Measurements from ENCODE around the gene SLC35F3. TPM values are rescaled to one million over a fixed set of nuclear protein-coding genes. Genes with fewer than 3 reads are reported as not detected.
"Not testable (repeated sequence)": the region's sequence is repeated elsewhere in the genome, so short reads cannot be mapped to it uniquely, and the experiment has no call there.

Gene SLC35F3
- total RNA-seq, 2 experiments from 2014 or later, result 34.4 to 35.7 TPM

- CTCF ChIA-PET, result interaction anchor here (0.9 to 1.4 kb wide), 3 partner anchors 17 to 35 kb away, joined by 3 to 5 read pairs (median 3); no protein-coding TSS in a partner anchor
- Mint-ChIP-seq H3K4me3 (no peak overlapping the region), H3K36me3 (ENCODE audit: low read depth) (no peaks in the 10 kb centered on the region), H3K4me1 (ENCODE audit: low read depth) (no peaks in the 10 kb centered on the region), H3K27ac (no peak overlapping the region), H3K9me3 (ENCODE audit: insufficient read depth) (no peaks in the 10 kb centered on the region), H3K27me3 (ENCODE audit: low read depth) (peaks cover 13% of the 10 kb centered on the region)
- POLR2A ChIA-PET, result no interaction called here
- ATAC-seq, result no peak
- no peak for DNase-seq
Measured at GRCh38 chr1:234345237-234345636, 440.8 kb downstream of the SLC35F3 start.

DNA sequence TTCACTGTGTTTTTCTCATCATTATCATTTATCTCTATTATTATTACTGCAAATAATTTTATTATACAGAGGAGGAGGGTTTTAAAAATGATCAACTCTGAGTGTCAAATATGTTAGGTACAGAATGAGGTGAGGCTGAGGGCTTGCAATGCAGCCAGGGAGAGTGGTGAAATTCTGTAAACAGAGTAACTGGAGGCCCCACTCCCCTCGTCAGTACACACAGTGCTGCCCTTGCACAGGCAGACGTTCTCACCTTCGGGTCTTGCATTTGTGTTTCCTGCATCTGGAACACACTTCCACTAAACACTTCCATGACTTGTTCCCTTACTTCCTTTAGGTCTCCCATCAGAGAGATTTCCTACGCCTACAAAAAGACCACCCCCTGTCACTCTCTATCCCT is 444.5 kb downstream of the SLC35F3 start:
- H3K4me1 Mint-ChIP-seq (ENCODE audit: low read depth), result no peaks in the 10 kb centered on the region
- no peak overlapping the region for H3K27ac Mint-ChIP-seq
- no peak for DNase-seq
- no peaks in the 10 kb centered on the region for H3K36me3 Mint-ChIP-seq (ENCODE audit: low read depth)
- H3K27me3 Mint-ChIP-seq (ENCODE audit: low read depth), result peaks cover 18% of the 10 kb centered on the region
- no peaks in the 10 kb centered on the region for H3K9me3 Mint-ChIP-seq (ENCODE audit: insufficient read depth)
- ATAC-seq, result no peak
- ChIA-PET POLR2A (no interaction called here), CTCF (interaction anchor here (1.5 kb wide), 1 partner anchor 234 kb away, joined by 4 read pairs; no protein-coding TSS in a partner anchor)
- no peak overlapping the region for H3K4me3 Mint-ChIP-seq

DNA sequence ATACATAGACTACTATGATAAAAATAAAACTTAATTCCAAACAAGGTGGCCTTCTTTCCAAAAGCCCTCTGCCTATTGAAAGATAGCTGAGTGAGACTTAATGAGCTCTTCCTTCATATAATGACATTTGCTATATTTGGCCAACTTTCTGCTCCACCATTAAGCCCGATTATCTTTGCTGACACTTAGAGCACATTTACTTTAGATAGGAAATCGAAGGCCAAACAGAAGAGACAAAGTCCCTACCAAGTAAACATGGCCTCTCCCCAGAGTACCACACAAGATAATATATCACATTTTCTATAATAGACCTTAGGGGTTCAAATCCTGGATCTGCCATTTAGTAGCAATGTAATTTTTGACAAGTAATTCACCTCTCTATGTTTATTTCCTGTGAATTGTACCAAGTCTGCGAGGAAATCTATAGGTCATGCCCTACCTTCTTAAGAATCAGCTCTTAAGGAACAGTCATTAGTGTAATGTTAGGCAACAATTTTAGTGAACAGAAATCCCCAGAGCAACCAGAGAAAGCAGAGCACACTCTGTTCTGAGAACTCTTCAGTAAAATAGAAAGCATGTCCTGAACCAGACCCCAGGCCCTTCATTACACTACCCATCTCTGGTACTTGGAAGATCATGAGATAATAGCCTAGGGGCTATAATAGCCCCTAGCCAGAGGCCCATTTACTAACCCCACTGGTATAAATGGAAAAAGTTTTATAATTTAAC is 451.5 kb downstream of the SLC35F3 start:
- Mint-ChIP-seq H3K9me3 (ENCODE audit: insufficient read depth) (no peaks in the 10 kb centered on the region), H3K27me3 (ENCODE audit: low read depth) (peaks cover 20% of the 10 kb centered on the region), H3K36me3 (ENCODE audit: low read depth) (peaks cover 10% of the 10 kb centered on the region), H3K27ac (no peak overlapping the region), H3K4me1 (ENCODE audit: low read depth) (peaks cover 12% of the 10 kb centered on the region), H3K4me3 (peak overlapping the region; percentile 79)
- POLR2A ChIA-PET, result interaction anchor here (3.7 kb wide), 1 partner anchor 17 kb away, joined by 24 read pairs; the partner anchor contains the start of gene COA6
- ATAC-seq (no peak), DNase-seq (no peak)
- CTCF ChIA-PET, result interaction anchor here (1.5 to 3.7 kb wide), 2 partner anchors 17 to 33 kb away, joined by 5 to 17 read pairs; partner anchors contain the start of gene COA6

GRCh38 chr1:234356615-234357269 is 452.3 kb downstream of the SLC35F3 start:
- POLR2A ChIA-PET, result interaction anchor here (3.7 kb wide), 1 partner anchor 16 kb away, joined by 24 read pairs; the partner anchor contains the start of gene COA6
- H3K9me3 Mint-ChIP-seq (ENCODE audit: insufficient read depth), result not testable (repeated sequence)
- Mint-ChIP-seq H3K27ac (peak overlapping the region; percentile 83), H3K4me3 (peak overlapping the region; percentile 79), H3K4me1 (ENCODE audit: low read depth) (peaks cover 14% of the 10 kb centered on the region), H3K27me3 (ENCODE audit: low read depth) (peaks cover 18% of the 10 kb centered on the region), H3K36me3 (ENCODE audit: low read depth) (peaks cover 10% of the 10 kb centered on the region)
- DNase-seq (peak; percentile 71), ATAC-seq (peak; percentile 78)
- CTCF ChIA-PET, result interaction anchor here (1.1 to 3.7 kb wide), 5 partner anchors 16 to 47 kb away, joined by 4 to 17 read pairs (median 5); partner anchors contain the start of gene COA6

- H3K27ac Mint-ChIP-seq, result no peak overlapping the region
- POLR2A ChIA-PET, result interaction anchor here (3.7 kb wide), 1 partner anchor 15 kb away, joined by 24 read pairs; the partner anchor contains the start of gene COA6
- H3K4me3 Mint-ChIP-seq, result peak overlapping the region; percentile 79
Measured at GRCh38 chr1:234357831-234358230, 453.4 kb downstream of the SLC35F3 start.

GRCh38 chr1:234361102-234361603 is 456.7 kb downstream of the SLC35F3 start:
- Mint-ChIP-seq H3K9me3 (ENCODE audit: insufficient read depth) (no peaks in the 10 kb centered on the region), H3K27me3 (ENCODE audit: low read depth) (peaks cover 3% of the 10 kb centered on the region), H3K36me3 (ENCODE audit: low read depth) (peaks cover 5% of the 10 kb centered on the region), H3K4me3 (no peak overlapping the region), H3K27ac (no peak overlapping the region), H3K4me1 (ENCODE audit: low read depth) (peaks cover 12% of the 10 kb centered on the region)
- POLR2A ChIA-PET, result interaction anchor here (1.0 kb wide), 1 partner anchor 12 kb away, joined by 3 read pairs; the partner anchor contains the start of gene COA6
- CTCF ChIA-PET, result interaction anchor here (0.7 to 1.4 kb wide), 2 partner anchors 10 to 478 kb away, joined by 3 read pairs; no protein-coding TSS in a partner anchor
- no peak for DNase-seq
- no peak for ATAC-seq

More at GRCh38 chr1:234357831-234358230, 453.4 kb downstream of the SLC35F3 start:
- no peak for DNase-seq
- Mint-ChIP-seq H3K27me3 (ENCODE audit: low read depth) (peaks cover 15% of the 10 kb centered on the region), H3K4me1 (ENCODE audit: low read depth) (peaks cover 14% of the 10 kb centered on the region), H3K36me3 (ENCODE audit: low read depth) (peaks cover 10% of the 10 kb centered on the region), H3K9me3 (ENCODE audit: insufficient read depth) (no peaks in the 10 kb centered on the region)
- CTCF ChIA-PET, result interaction anchor here (1.2 to 3.7 kb wide), 4 partner anchors 8 to 48 kb away, joined by 3 to 17 read pairs (median 4); partner anchors contain the start of gene COA6
- ATAC-seq, result no peak

DNA sequence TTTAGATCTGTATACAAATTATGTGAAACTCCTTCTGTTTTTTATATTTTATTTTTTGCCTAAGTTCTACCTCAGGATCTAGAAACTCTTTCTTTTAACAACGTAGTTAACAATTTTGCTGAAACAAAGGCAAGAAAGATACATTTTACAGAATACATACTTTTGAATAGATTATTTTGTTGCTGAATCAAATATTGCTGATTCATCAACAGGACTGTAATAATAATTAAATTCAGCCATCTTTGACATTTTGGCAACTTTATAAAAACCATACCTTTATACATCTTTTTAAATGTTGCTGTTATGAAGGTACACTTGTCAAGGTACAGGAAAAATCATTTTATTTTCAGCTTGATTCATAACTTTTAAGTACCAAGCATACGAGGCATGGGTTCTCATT is 458.1 kb downstream of the SLC35F3 start:
- peaks cover 3% of the 10 kb centered on the region for H3K27me3 Mint-ChIP-seq (ENCODE audit: low read depth)
- H3K4me1 Mint-ChIP-seq (ENCODE audit: low read depth), result peaks cover 10% of the 10 kb centered on the region
- no peaks in the 10 kb centered on the region for H3K9me3 Mint-ChIP-seq (ENCODE audit: insufficient read depth)
- POLR2A ChIA-PET, result interaction anchor here (2.3 kb wide), 1 partner anchor 11 kb away, joined by 12 read pairs; the partner anchor contains the start of gene COA6
- H3K4me3 Mint-ChIP-seq, result no peak overlapping the region
- H3K36me3 Mint-ChIP-seq (ENCODE audit: low read depth), result peaks cover 5% of the 10 kb centered on the region
- CTCF ChIA-PET, result interaction anchor here (0.7 kb wide), 1 partner anchor 910 kb away, joined by 3 read pairs; no protein-coding TSS in a partner anchor
- DNase-seq (no peak), ATAC-seq (no peak)
- no peak overlapping the region for H3K27ac Mint-ChIP-seq

DNA sequence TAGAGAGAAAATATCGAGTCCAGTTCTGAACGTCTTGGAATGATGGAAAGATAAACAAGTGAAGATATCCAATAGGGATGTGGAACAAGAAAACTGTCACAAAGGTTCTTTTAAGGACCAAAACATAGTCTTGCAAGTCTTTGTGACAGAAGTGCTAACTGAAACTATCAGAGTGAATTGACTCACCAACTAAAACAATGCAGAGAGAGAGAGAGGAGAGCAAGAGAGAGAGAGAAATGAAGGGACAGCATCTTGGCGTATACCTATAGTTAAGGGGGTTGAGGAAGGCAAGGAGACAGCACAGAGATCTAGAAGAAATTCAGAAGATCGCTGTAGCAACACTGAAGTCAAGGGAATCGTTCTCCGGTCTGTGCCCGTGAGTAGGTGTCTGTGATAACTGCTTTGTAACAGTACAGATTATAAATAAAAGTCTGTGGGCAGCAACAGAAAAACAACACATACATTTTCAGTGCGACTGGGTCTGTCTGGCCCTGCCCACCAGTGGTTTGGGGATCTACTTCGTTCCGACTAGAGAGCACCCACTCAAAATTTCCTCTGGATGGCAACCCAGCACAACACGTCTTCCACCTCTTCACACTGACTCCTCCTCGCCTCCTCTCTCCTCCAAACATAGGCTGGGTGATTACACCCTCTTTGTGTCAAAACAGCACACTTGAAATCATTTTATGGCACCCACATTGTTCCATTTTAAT is 464.0 kb downstream of the SLC35F3 start:
- H3K36me3 Mint-ChIP-seq (ENCODE audit: low read depth), result no peaks in the 10 kb centered on the region
- no peak overlapping the region for H3K4me3 Mint-ChIP-seq
- H3K4me1 Mint-ChIP-seq (ENCODE audit: low read depth), result peaks cover 11% of the 10 kb centered on the region
- H3K27me3 Mint-ChIP-seq (ENCODE audit: low read depth), result no peaks in the 10 kb centered on the region
- ChIA-PET POLR2A (no interaction called here), CTCF (interaction anchor here (1.6 kb wide), 1 partner anchor 42 kb away, joined by 4 read pairs; no protein-coding TSS in a partner anchor)
- no peak overlapping the region for H3K27ac Mint-ChIP-seq
- ATAC-seq (no peak), DNase-seq (no peak)
- H3K9me3 Mint-ChIP-seq (ENCODE audit: insufficient read depth), result no peaks in the 10 kb centered on the region

DNA sequence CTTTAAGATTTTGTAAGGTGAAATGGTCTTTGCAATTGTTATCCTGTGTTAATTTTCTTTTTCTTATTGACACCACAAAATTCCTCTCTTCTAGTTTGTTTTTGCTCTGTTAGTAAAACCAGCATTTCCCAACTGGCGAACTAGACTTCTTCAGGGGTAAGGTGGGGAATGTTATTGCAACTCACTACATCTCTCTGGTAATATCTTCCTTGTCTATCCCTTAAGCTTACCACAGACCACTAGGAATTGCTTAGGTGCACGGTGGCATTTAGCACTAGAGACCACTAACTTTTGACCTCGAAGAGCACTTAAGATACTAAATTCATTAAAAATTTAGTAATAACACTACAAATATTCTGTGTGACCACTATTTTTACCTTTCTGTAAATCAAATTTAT is 464.6 kb downstream of the SLC35F3 start:
- ChIA-PET POLR2A (no interaction called here), CTCF (no interaction called here)
- Mint-ChIP-seq H3K27ac (no peak overlapping the region), H3K27me3 (ENCODE audit: low read depth) (no peaks in the 10 kb centered on the region), H3K4me3 (no peak overlapping the region), H3K9me3 (ENCODE audit: insufficient read depth) (no peaks in the 10 kb centered on the region), H3K4me1 (ENCODE audit: low read depth) (peaks cover 12% of the 10 kb centered on the region), H3K36me3 (ENCODE audit: low read depth) (peaks cover 1% of the 10 kb centered on the region)
- no peak for ATAC-seq
- no peak for DNase-seq

DNA sequence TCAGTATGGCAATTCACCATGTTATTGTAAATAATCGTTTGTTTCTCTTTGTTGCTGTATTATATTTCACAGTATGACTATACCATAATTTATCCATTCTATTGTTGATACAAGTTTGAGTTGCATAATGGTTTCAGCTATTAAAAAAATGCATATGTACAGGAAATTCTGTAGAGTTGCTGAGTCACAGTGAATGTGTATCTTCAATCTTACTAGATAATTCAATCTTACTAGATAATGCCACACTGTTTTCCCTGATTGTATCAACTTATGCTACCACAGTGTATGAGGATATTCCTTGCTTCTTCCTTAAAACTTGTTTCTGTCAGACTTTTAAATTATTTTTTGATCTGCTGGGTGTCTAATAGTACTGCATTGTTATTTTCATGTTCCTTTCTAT is 465.3 kb downstream of the SLC35F3 start:
- Mint-ChIP-seq H3K4me1 (ENCODE audit: low read depth) (peaks cover 20% of the 10 kb centered on the region), H3K27me3 (ENCODE audit: low read depth) (no peaks in the 10 kb centered on the region), H3K27ac (no peak overlapping the region), H3K36me3 (ENCODE audit: low read depth) (peaks cover 7% of the 10 kb centered on the region), H3K9me3 (ENCODE audit: insufficient read depth) (no peaks in the 10 kb centered on the region), H3K4me3 (no peak overlapping the region)
- ChIA-PET POLR2A (no interaction called here), CTCF (no interaction called here)
- ATAC-seq (no peak), DNase-seq (no peak)

GRCh38 chr1:234371414-234371813 is 466.9 kb downstream of the SLC35F3 start:
- POLR2A ChIA-PET, result no interaction called here

More at GRCh38 chr1:234371414-234371813, 466.9 kb downstream of the SLC35F3 start:
- H3K36me3 Mint-ChIP-seq (ENCODE audit: low read depth), result peaks cover 20% of the 10 kb centered on the region
- no peak for DNase-seq
- CTCF ChIA-PET, result interaction anchor here (0.8 to 3.9 kb wide), 5 partner anchors 10 to 159 kb away, joined by 3 to 17 read pairs (median 4); no protein-coding TSS in a partner anchor
- no peaks in the 10 kb centered on the region for H3K27me3 Mint-ChIP-seq (ENCODE audit: low read depth)
- no peak overlapping the region for H3K4me3 Mint-ChIP-seq
- peaks cover 33% of the 10 kb centered on the region for H3K4me1 Mint-ChIP-seq (ENCODE audit: low read depth)
- H3K9me3 Mint-ChIP-seq (ENCODE audit: insufficient read depth), result no peaks in the 10 kb centered on the region
- no peak for ATAC-seq
- H3K27ac Mint-ChIP-seq, result no peak overlapping the region
